DOHH2 (cell line): ENCODE measurements around the gene AGO4.
A peak's percentile ranks its signal among the peaks of the same experiment; 100 is the strongest.

Experiments
- CTCF ChIP-seq: fragments of 200-600 bp; sonication (generic); IDR thresholded peaks from one replicate; pipeline ENCODE4 v1.5.1; 2014; ENCODE audit warnings: antibody characterized with exemption, mild to moderate bottlenecking, low read depth, low read length; ENCODE audit not compliant: poor library complexity, severe bottlenecking
- EZH2phosphoT487 ChIP-seq: fragments of 200-600 bp; sonication (generic); IDR thresholded peaks from 2 replicates; pipeline ENCODE4 v1.6.1; 2017; ENCODE audit warnings: borderline replicate concordance, mild to moderate bottlenecking, antibody characterized with exemption, low read length, moderate library complexity, mixed read lengths

GRCh38 chr1:35857830-35858229 is 50.0 kb downstream of the AGO4 start:
- TF ChIP-seq CTCF (peak; percentile 35), EZH2phosphoT487 (no peak)
